ENCODE data around the gene KITLG. TPM values are rescaled to one million over a fixed set of nuclear protein-coding genes. Genes with fewer than 3 reads are reported as not detected.

Gene KITLG
- total RNA-seq, 1 donor from 2014 or later, result 8.6 TPM

- H3K36me3 ChIP-seq, result peaks cover 29% of the 10 kb centered on the region
- H3K27ac ChIP-seq (replicated peaks), result no peak overlapping the region
- H3K9me3 ChIP-seq (replicated peaks), result peaks cover 10% of the 10 kb centered on the region
- TF ChIP-seq CTCF (IDR thresholded peaks at IDR 0.05; ENCODE audit: borderline replicate concordance), result no peak
- peaks cover 9% of the 10 kb centered on the region for H3K4me1 ChIP-seq
- intact Hi-C loops (cut with micrococcal nuclease), result no loop called here
- no peak for DNase-seq
- no peak overlapping the region for H3K4me3 ChIP-seq
- no peaks in the 10 kb centered on the region for H3K27me3 ChIP-seq (ENCODE audit: low read depth)
These were observed 40.4 kb downstream of the KITLG start for GRCh38 chr12:88539893-88540292.

DNA sequence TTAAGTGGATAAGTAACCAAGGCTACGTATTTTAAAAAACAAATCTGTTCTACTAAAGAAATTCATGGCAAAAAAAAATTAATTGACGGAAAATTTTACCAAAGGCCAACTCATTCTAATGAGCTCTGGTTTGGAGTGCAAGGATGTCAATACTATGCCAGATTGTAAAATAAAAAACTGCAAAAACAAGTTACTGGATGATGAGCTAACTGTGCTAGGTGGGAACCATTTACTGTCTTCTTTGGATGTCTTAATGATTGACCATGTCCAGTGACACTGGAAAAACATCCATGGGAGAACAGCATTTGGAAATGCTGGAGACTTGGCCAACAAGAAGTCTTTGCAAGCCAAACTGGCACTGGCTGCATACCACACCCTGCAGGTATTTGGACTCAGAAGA, 41.6 kb downstream of the KITLG start:
- peaks cover 28% of the 10 kb centered on the region for H3K36me3 ChIP-seq
- H3K4me3 ChIP-seq, result no peak overlapping the region
- peaks cover 9% of the 10 kb centered on the region for H3K4me1 ChIP-seq
- no peak overlapping the region for H3K27ac ChIP-seq (replicated peaks)
- H3K9me3 ChIP-seq (replicated peaks), result peaks cover 10% of the 10 kb centered on the region
- H3K27me3 ChIP-seq (ENCODE audit: low read depth), result no peaks in the 10 kb centered on the region
- no peak for DNase-seq
- no peak for TF ChIP-seq CTCF (IDR thresholded peaks at IDR 0.05; ENCODE audit: borderline replicate concordance)
- intact Hi-C loops (cut with micrococcal nuclease), result no loop called here

DNA sequence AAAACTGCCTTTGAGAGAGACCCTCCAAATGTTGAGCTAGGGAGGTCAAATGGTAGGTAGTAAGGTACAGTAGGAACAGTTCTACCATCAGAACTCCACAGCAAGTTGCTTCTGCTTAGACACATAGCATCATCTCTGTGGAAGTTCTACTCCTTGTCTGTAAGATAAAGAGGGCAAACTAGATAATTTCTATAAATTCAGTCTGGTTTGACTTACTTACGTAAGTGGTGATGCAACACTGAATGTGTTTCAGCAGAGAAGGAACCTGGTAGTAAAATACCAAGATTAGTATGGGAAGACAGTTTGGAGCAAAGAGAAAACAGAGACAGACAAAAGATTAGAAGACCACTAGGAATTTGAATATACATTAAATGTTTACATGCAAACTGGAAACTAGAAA, 42.0 kb downstream of the KITLG start:
- TF ChIP-seq CTCF (IDR thresholded peaks at IDR 0.05; ENCODE audit: borderline replicate concordance), result no peak
- H3K4me1 ChIP-seq, result peaks cover 9% of the 10 kb centered on the region
- H3K36me3 ChIP-seq, result peaks cover 24% of the 10 kb centered on the region
- no peak overlapping the region for H3K4me3 ChIP-seq
- intact Hi-C loops (cut with micrococcal nuclease), result no loop called here
- no peak for DNase-seq
- H3K9me3 ChIP-seq (replicated peaks), result peaks cover 10% of the 10 kb centered on the region
- H3K27me3 ChIP-seq (ENCODE audit: low read depth), result no peaks in the 10 kb centered on the region
- H3K27ac ChIP-seq (replicated peaks), result no peak overlapping the region

GRCh38 chr12:88530868-88531267, 49.4 kb downstream of the KITLG start:
- H3K27me3 ChIP-seq (ENCODE audit: low read depth), result no peaks in the 10 kb centered on the region
- DNase-seq, result no peak
- H3K4me1 ChIP-seq, result peaks cover 7% of the 10 kb centered on the region
- peak overlapping the region; percentile 73 for H3K27ac ChIP-seq (replicated peaks)
- H3K4me3 ChIP-seq, result no peak overlapping the region
- peaks cover 16% of the 10 kb centered on the region for H3K9me3 ChIP-seq (replicated peaks)
- intact Hi-C loops (cut with micrococcal nuclease), result no loop called here
- TF ChIP-seq CTCF (IDR thresholded peaks at IDR 0.05; ENCODE audit: borderline replicate concordance), result no peak
- H3K36me3 ChIP-seq, result peaks cover 30% of the 10 kb centered on the region

DNA sequence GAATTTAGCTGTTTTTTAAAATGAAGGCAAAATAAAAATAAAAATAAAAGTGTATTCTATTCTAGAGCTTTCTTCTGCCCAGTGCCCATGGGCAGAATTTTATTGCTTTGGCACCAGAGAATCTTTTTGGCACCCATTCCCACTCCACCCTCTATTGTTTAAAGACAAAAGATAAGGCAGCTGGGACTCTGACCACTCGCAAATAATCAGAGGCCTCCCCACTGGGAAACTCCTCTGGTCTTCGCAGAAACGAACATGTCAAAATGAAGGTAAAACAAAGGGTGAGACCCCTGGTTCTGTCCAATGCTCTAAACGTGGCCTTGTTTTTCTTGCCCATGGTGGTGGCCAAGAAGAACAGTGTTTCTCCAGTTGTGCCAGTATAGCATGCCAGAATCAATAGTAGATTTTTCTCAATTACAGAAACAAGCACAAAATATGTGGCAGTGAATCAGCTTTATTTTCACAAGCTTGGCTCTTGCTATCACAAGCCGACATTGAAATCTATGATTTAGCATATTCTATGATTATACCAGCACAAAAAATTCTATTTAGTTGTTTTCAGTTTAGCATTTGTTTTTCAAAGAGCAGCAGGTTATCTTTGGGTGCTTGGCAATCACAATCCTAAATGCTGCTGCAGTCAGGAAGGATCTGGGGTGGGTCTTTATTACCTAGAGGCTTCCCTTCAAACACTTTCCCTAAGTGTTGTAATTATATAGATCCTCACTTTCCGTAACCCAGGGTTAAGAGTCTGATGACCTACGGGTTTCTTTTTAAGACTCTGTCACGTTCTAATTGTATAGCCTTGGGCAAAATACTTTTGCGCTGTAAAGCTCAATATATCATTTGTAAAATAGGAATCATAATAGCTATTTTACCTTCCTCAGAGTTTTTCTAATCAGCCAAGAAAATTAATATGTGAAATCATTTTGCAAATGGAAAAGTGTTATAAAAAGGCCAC, 50.5 kb downstream of the KITLG start:
- peak overlapping the region; percentile 20 for H3K4me3 ChIP-seq
- intact Hi-C loops (cut with micrococcal nuclease), result no loop called here
- peak overlapping the region; percentile 73 for H3K27ac ChIP-seq (replicated peaks)
- peaks cover 16% of the 10 kb centered on the region for H3K9me3 ChIP-seq (replicated peaks)
- TF ChIP-seq CTCF (IDR thresholded peaks at IDR 0.05; ENCODE audit: borderline replicate concordance), result no peak
- no peak for DNase-seq
- H3K27me3 ChIP-seq (ENCODE audit: low read depth), result no peaks in the 10 kb centered on the region
- peaks cover 30% of the 10 kb centered on the region for H3K36me3 ChIP-seq
- peaks cover 7% of the 10 kb centered on the region for H3K4me1 ChIP-seq
